Lung (tissue), 12 donors: ENCODE results near the gene MEX3C. TPM values are rescaled to one million over a fixed set of nuclear protein-coding genes. Genes with fewer than 3 reads are reported as not detected.

ENCODE experiments used
- ATAC-seq: fragments of 200-7000 bp; cut with Tn5 transposase; one replicate; pipeline ENCODE4 v1.9.1; 2020; ENCODE audit warnings: moderate number of reproducible peaks; ENCODE audit not compliant: insufficient read depth, low FRiP score
- DNase-seq, 3 donors: peaks; one replicate each; pipeline ENCODE4 v3.0.0-alpha.2; 2013 to 2017
- H3K27ac ChIP-seq, 2 donors: one replicate each; pipeline ENCODE4 v1.5.1; 2013; ENCODE audit warnings: mild to moderate bottlenecking in 2 of 2, moderate library complexity in 2 of 2, control low read depth in 1 of 2, inconsistent platforms in 1 of 2, low read depth in 1 of 2, low read length in 1 of 2
- H3K27me3 ChIP-seq, 3 donors: one replicate each; pipeline ENCODE4 v1.5.1; 2013; ENCODE audit warnings: low read length in 2 of 3; ENCODE audit not compliant: control insufficient read depth in 3 of 3, insufficient read depth in 3 of 3
- H3K36me3 ChIP-seq, 4 donors: one replicate each; pipeline ENCODE4 v1.5.1; 2013; ENCODE audit warnings: low read length in 4 of 4, mild to moderate bottlenecking in 1 of 4, moderate library complexity in 1 of 4; ENCODE audit not compliant: control insufficient read depth in 4 of 4, insufficient read depth in 4 of 4
- H3K4me1 ChIP-seq, 5 donors: one replicate each; pipeline ENCODE4 v1.5.1; 2013; ENCODE audit warnings: low read length in 5 of 5, mild to moderate bottlenecking in 2 of 5, moderate library complexity in 1 of 5; ENCODE audit not compliant: control insufficient read depth in 5 of 5, insufficient read depth in 5 of 5
- H3K4me3 ChIP-seq: one replicate; pipeline ENCODE4 v1.5.1; 2013; ENCODE audit warnings: mild to moderate bottlenecking, control low read depth, moderate library complexity
- H3K9ac ChIP-seq, 2 donors: one replicate each; pipeline ENCODE4 v1.5.1; 2013; ENCODE audit warnings: low read length in 2 of 2, control low read depth in 1 of 2; ENCODE audit not compliant: insufficient read depth in 1 of 2
- H3K9me3 ChIP-seq, 4 donors: one replicate each; pipeline ENCODE4 v1.5.1; 2013; ENCODE audit warnings: low read length in 3 of 4, mild to moderate bottlenecking in 1 of 4, moderate library complexity in 1 of 4; ENCODE audit not compliant: control insufficient read depth in 4 of 4, insufficient read depth in 3 of 4
- WGBS, 2 donors: extraction: QIAGEN DNeasy Blood & Tissue Kit; methylation state at CpG; one replicate each; pipeline ENCODE4 v1.1.7; 2013; 5-methylcytosine and 5-hydroxymethylcytosine counted together
- polyA plus RNA-seq, 2 donors: library from polyadenylated mRNA; stranded (reverse); fragments of 200-250 nt; gene quantifications; one replicate each; pipeline ENCODE4 v1.2.1, GENCODE V29; 2013
- total RNA-seq, 2 donors: library from RNA; depleted of rRNA in 1 of 2; stranded (reverse); fragments of >200 nt in 1 of 2; gene quantifications; one replicate each; pipeline ENCODE4 v1.2.1, GENCODE V29; 2014 to 2021
- TF ChIP-seq, protein P1 (sequence below): IDR thresholded peaks from 2 replicates; pipeline ENCODE4 v1.5.1; 2012; ENCODE audit warnings: mild to moderate bottlenecking; ENCODE audit errors: control extremely low read depth, extremely low read depth
- donor health status: control.
- donor health status: control.
- donor health status: Bipolar disorder and iron deficiency.
- donor health status: healthy.
- donor health status: DM: yes; HTN: yes; CAD: no.

MEX3C gene
- total and polyA plus RNA-seq, 4 donors, result 7.6 to 54.2 (median 15.8) TPM

DNA sequence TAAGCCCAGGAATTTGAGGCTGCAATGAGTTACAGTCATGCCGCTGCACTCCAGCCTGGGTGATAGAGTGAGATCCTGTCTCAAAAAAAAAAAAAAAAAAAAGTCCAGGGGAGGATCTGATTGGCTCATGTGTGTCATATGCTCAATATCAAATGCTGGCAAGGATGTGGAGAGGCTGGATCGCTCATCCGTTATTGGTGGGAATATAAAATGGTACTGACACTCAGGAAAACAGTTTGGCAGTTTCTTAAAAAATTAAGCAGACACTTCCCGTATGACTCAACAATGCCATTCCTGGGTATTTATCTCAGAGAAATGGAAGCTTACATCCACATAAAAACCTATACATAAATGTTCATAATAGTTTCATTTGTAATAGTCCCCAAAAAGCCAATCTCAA, 68.9 kb downstream of the MEX3C start:
- Histone ChIP-seq H3K4me1 (no peaks in the 10 kb centered on the region), H3K36me3 (no peaks in the 10 kb centered on the region), H3K4me3 (no peak overlapping the region), H3K9ac (no peak overlapping the region), H3K9me3 (no peaks in the 10 kb centered on the region), H3K27me3 (no peaks in the 10 kb centered on the region), H3K27ac (no peak overlapping the region)
- TF ChIP-seq, protein P1, sequence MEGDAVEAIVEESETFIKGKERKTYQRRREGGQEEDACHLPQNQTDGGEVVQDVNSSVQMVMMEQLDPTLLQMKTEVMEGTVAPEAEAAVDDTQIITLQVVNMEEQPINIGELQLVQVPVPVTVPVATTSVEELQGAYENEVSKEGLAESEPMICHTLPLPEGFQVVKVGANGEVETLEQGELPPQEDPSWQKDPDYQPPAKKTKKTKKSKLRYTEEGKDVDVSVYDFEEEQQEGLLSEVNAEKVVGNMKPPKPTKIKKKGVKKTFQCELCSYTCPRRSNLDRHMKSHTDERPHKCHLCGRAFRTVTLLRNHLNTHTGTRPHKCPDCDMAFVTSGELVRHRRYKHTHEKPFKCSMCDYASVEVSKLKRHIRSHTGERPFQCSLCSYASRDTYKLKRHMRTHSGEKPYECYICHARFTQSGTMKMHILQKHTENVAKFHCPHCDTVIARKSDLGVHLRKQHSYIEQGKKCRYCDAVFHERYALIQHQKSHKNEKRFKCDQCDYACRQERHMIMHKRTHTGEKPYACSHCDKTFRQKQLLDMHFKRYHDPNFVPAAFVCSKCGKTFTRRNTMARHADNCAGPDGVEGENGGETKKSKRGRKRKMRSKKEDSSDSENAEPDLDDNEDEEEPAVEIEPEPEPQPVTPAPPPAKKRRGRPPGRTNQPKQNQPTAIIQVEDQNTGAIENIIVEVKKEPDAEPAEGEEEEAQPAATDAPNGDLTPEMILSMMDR, result no peak
- DNase-seq (no peak), ATAC-seq (no peak)
- 81% methylated on average over 4 of the region's 4 CpGs for WGBS, 2 donors

DNA sequence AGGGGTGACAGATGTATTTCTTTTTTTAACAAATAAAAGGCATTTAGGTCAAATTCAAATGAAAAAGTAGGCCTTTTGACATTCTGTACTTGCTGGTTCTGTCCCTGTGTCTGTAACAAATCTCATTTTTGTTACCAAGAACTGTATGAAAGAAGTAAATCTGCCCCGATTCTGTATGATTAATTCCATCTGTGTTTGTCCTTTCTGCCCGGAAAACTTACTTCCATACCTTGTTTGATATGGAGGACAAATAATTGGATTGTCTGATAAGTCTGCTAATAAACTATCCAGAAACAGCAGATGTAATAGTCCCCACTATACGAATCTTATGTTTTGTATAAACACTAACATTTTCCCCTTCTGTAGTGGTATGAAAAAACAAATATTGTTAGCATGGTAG, 69.8 kb downstream of the MEX3C start:
- Histone ChIP-seq H3K9me3 (no peaks in the 10 kb centered on the region), H3K27me3 (no peaks in the 10 kb centered on the region), H3K9ac (no peak overlapping the region), H3K4me1 (no peaks in the 10 kb centered on the region), H3K36me3 (no peaks in the 10 kb centered on the region), H3K4me3 (no peak overlapping the region), H3K27ac (no peak overlapping the region)
- TF ChIP-seq, protein P1, result no peak
- WGBS, 2 donors, result 86 to 88% methylated on average over 3 of the region's 3 CpGs
- ATAC-seq, result no peak
- no peak for DNase-seq

DNA sequence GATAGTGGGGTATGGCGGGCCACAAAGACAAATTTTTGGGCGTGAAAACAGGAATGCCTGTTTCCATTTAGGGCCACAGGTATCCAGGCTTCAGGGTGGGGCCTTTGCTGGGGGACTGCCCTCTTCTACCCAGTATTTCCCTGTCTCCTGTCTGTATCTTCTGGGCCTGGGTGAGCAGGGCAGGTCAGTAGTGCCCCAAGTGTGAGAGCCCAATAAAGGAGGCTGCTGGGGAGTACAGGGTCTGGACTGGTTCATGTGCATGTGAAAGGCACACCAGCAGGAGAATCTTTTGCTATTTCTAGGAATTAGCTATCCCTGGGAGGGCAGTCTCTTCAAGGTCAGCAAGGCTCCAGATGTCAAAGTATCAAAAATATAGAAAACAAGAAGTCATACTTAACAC, 71.5 kb downstream of the MEX3C start:
- TF ChIP-seq, protein P1, result no peak
- Histone ChIP-seq H3K9me3 (no peaks in the 10 kb centered on the region), H3K4me1 (no peaks in the 10 kb centered on the region), H3K27ac (no peak overlapping the region), H3K9ac (no peak overlapping the region), H3K27me3 (no peaks in the 10 kb centered on the region), H3K36me3 (no peaks in the 10 kb centered on the region), H3K4me3 (no peak overlapping the region)
- ATAC-seq (no peak), DNase-seq (no peak)
- WGBS, 2 donors, result 90 to 91% methylated on average over 2 of the region's 2 CpGs

Other genes with a start within 250 kb of the MEX3C start
- 10 to 100 TPM in 1 of 2 donors, 1 to 10 TPM in 1; 5.5 to 10.2 TPM for gene ELAC1, start 229.6 kb downstream of the MEX3C start, total RNA-seq
- gene ELAC1, start 229.6 kb downstream of the MEX3C start, polyA plus RNA-seq, result 1 to 10 TPM; 5.0 to 5.8 TPM
- gene SMAD4, start 167.5 kb downstream of the MEX3C start, total RNA-seq, result 100 to 1,000 TPM in 1 of 2 donors, 10 to 100 TPM in 1; 86.5 to 143 TPM
- 10 to 100 TPM; 12.5 to 34.8 TPM for gene SMAD4, start 167.5 kb downstream of the MEX3C start, polyA plus RNA-seq